GM12891 (cell line): ENCODE measurements around the gene FCF1.
A peak's percentile ranks its signal among the peaks of the same experiment; 100 is the strongest.

Experiments
- DNase-seq: peaks from one replicate; pipeline ENCODE4 v3.0.0; 2011; ENCODE audit warnings: low spot score; ENCODE audit not compliant: insufficient read length
- FAIRE-seq: peaks from 2 replicates; lab custom pipeline; 2011; peaks lifted over from hg19 to GRCh38; lab: Jason Lieb, UNC
- PAX5 ChIP-seq: IDR thresholded peaks from 2 replicates; pipeline ENCODE4 v1.6.1; 2011; ENCODE audit warnings: low read length, moderate library complexity, mild to moderate bottlenecking; ENCODE audit not compliant: insufficient read depth, severe bottlenecking
- POLR2A ChIP-seq: IDR thresholded peaks from 2 replicates; pipeline ENCODE4 v1.6.1; 2011; ENCODE audit warnings: low read depth, low read length, control low read depth
- POLR2AphosphoS5 ChIP-seq: IDR thresholded peaks from 2 replicates; pipeline ENCODE4 v1.6.1; 2011; ENCODE audit warnings: low read depth, low read length, control low read depth
- POU2F2 ChIP-seq: IDR thresholded peaks from 2 replicates; pipeline ENCODE4 v1.6.1; 2011; ENCODE audit warnings: low read depth, mild to moderate bottlenecking, control low read depth, low read length, moderate library complexity
- SPI1 ChIP-seq: IDR thresholded peaks from 2 replicates; pipeline ENCODE4 v1.6.1; 2011; ENCODE audit warnings: low read depth, low read length, control low read depth
- TAF1 ChIP-seq: IDR thresholded peaks from 2 replicates; pipeline ENCODE4 v1.6.1; 2011; ENCODE audit warnings: low read depth, low read length, control low read depth

FCF1 gene

GRCh38 chr14:74763803-74764531 lies 51.0 kb downstream of the FCF1 start:
- 0 out of 2 replicates have a peak, but pooled peaks have one; percentile 12 for TF ChIP-seq POU2F2
- TF ChIP-seq POLR2A, result no peak
- FAIRE-seq (no peak), DNase-seq (no peak)

- no peak for TF ChIP-seq POLR2A
- TF ChIP-seq POU2F2, result no peak
- TF ChIP-seq SPI1, result no peak
- no peak for TF ChIP-seq PAX5
- no peak for TF ChIP-seq POLR2AphosphoS5
- TF ChIP-seq TAF1, result no peak
These were observed 52.8 kb downstream of the FCF1 start for GRCh38 chr14:74765721-74766120.

GRCh38 chr14:74771399-74771798 lies 58.5 kb downstream of the FCF1 start:
- TF ChIP-seq POLR2AphosphoS5 (no peak), TAF1 (no peak), POLR2A (no peak), PAX5 (no peak)
- no peak for FAIRE-seq
- DNase-seq, result no peak

More at GRCh38 chr14:74765721-74766120, 52.8 kb downstream of the FCF1 start:
- DNase-seq (no peak), FAIRE-seq (no peak)

- DNase-seq (no peak), FAIRE-seq (no peak)
- TF ChIP-seq PAX5 (no peak), POU2F2 (no peak), SPI1 (no peak), POLR2A (no peak), POLR2AphosphoS5 (no peak)
These were observed 71.7 kb downstream of the FCF1 start for GRCh38 chr14:74784634-74785033.

- no peak for DNase-seq
- no peak for FAIRE-seq
- TF ChIP-seq SPI1, result no peak
These were observed 72.2 kb downstream of the FCF1 start for GRCh38 chr14:74785056-74785613.

- TF ChIP-seq POLR2AphosphoS5 (no peak), TAF1 (no peak), POLR2A (no peak), PAX5 (no peak), SPI1 (no peak), POU2F2 (no peak)
- FAIRE-seq (no peak), DNase-seq (no peak)
These were observed 73.9 kb downstream of the FCF1 start for GRCh38 chr14:74786796-74787315.
